ENCODE results near the gene PHETA1.

GRCh38 chr12:111334393-111334915 is 34.4 kb downstream of the PHETA1 start:
- TF ChIP-seq, protein P1, sequence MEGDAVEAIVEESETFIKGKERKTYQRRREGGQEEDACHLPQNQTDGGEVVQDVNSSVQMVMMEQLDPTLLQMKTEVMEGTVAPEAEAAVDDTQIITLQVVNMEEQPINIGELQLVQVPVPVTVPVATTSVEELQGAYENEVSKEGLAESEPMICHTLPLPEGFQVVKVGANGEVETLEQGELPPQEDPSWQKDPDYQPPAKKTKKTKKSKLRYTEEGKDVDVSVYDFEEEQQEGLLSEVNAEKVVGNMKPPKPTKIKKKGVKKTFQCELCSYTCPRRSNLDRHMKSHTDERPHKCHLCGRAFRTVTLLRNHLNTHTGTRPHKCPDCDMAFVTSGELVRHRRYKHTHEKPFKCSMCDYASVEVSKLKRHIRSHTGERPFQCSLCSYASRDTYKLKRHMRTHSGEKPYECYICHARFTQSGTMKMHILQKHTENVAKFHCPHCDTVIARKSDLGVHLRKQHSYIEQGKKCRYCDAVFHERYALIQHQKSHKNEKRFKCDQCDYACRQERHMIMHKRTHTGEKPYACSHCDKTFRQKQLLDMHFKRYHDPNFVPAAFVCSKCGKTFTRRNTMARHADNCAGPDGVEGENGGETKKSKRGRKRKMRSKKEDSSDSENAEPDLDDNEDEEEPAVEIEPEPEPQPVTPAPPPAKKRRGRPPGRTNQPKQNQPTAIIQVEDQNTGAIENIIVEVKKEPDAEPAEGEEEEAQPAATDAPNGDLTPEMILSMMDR (IDR thresholded peaks at IDR 0.05), result no peak
- TF ChIP-seq POLR2A (IDR thresholded peaks at IDR 0.05), result no peak

All from testis (tissue), 2 donors.